DOHH2 (cell line): ENCODE results near the gene CD93.

ENCODE experiments used
- EZH2phosphoT487 ChIP-seq: fragments of 200-600 bp; sonication (generic); IDR thresholded peaks from 2 replicates; pipeline ENCODE4 v1.6.1; 2017; ENCODE audit warnings: borderline replicate concordance, mild to moderate bottlenecking, antibody characterized with exemption, low read length, moderate library complexity, mixed read lengths
- TF ChIP-seq, protein P1 (sequence below): fragments of 200-600 bp; sonication (generic); IDR thresholded peaks from one replicate; pipeline ENCODE4 v1.5.1; 2014; ENCODE audit warnings: antibody characterized with exemption, mild to moderate bottlenecking, low read depth, low read length; ENCODE audit not compliant: poor library complexity, severe bottlenecking

DNA sequence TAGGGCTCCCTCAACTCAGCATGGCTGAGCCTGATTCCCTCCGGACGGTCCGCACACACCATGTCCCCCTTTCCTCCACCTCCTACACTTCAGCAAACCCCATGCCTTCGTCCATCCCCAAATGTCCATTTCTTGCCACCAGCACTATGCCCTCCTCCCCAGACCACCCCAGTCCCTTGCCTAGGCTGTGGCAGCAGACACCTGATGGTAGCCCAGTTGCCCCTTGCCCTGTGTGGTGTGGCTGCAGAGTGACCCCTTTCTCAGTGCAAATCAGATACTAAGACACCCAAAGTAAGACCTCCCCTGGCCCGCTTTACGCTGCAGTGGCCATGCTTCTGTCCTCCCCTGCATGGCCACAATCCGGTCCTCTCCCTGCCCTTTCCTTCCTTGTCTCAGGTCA is 34.1 kb upstream of the CD93 start:
- TF ChIP-seq, protein P1, sequence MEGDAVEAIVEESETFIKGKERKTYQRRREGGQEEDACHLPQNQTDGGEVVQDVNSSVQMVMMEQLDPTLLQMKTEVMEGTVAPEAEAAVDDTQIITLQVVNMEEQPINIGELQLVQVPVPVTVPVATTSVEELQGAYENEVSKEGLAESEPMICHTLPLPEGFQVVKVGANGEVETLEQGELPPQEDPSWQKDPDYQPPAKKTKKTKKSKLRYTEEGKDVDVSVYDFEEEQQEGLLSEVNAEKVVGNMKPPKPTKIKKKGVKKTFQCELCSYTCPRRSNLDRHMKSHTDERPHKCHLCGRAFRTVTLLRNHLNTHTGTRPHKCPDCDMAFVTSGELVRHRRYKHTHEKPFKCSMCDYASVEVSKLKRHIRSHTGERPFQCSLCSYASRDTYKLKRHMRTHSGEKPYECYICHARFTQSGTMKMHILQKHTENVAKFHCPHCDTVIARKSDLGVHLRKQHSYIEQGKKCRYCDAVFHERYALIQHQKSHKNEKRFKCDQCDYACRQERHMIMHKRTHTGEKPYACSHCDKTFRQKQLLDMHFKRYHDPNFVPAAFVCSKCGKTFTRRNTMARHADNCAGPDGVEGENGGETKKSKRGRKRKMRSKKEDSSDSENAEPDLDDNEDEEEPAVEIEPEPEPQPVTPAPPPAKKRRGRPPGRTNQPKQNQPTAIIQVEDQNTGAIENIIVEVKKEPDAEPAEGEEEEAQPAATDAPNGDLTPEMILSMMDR: no peak
- no peak for TF ChIP-seq EZH2phosphoT487
